Measurements from ENCODE around the gene CDC26. TPM values are rescaled to one million over a fixed set of nuclear protein-coding genes. Genes with fewer than 3 reads are reported as not detected.
"Not testable (repeated sequence)": the region's sequence is repeated elsewhere in the genome, so short reads cannot be mapped to it uniquely, and the experiment has no call there.

CDC26 gene
- 17.0 TPM for total RNA-seq

DNA sequence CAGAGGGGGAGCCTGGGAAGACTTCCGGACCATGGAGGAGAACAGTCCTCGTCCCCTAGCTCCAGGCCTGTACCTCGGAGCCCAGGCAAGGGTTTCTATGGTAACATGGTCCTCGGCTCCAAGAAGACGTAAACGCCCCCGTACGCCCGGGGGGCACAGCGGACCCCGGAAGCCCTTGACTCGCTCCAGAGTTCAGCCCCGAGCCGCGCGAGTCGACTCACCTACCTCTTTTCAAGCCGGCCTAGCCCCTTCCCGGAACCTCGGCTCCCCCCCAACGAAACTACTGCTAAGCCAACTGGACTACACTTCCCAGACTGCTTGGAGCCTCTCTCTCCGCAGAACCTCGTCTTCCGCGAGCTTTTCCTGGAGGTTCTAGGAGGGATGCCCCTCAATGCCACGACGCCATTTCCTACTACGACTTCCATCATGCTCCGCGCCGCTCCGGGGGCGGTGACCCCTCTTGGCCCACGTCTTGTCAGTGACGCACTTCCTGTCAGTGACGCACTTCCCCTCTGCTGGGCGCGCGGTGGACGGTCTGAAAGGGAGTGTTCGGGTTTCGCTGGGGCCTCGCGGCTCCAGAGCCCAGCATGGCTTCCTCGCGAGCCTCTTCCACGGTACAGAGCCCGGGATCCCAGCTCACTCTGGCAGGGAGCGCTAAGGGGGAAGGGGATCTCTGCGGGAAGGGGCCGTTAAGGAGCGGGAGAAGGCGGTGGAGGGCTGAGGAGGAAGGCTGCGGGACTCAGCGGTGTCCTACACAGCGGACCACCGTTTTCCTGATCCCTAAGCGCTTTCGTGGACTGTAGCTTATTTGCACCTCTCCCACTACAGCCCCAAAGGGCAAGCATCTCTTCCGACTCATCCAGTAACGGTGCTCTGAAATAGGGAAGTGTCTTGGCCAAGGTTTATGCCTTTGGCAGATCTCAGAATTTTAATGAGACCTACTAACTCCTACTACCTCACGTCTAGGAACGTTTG is at the start of gene CDC26, which contains the start of gene PRPF4:
Gene CDC26, minus strand, starts transcription at position 416 of the 975 bp plus-strand sequence. CDS start 3,065 bp downstream, outside the sequence.
Gene PRPF4, plus strand, starts transcription at position 502 of the 975 bp plus-strand sequence. Its CDS starts 86 bp downstream, at position 588.
- DNase-seq = peak; percentile 95

DNA sequence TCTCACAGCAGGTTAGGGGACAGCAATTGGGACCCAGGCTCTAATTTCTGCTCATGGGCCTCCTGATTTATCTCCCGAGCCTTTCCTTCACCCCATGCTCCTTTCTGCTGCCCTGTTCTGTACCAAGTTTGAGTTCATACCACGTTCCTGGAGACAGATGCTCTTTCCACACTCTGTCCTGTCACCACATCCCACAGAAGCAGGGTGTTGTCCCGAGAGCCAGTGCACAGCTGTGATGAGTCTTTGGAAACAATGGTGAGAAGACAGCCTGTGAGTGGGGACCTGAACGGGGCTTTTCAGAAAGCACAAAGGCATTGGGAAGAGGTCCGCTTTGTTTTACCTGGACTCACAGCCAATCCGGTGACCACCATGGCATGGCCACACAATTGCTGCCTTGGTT is 47.3 kb upstream of the CDC26 start:
- no peak for DNase-seq

DNA sequence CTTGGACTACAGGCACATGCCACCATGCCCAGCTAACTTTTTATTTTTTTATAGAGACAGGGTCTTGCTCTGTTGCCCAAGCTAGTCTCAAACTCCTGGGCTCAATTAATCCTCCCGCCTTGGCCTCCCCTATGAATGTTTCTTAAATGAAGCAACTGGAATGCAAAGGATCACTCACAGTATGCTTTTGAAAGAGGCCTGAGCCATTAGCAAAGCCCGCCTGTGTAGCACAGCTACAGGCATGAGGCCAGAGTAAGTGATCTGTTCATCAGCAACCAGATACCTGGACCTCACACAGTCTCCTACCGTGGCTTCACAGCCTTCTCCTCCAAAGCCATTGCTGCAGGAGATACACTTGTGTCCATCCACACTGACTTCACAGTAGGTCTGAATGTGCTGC is 44.7 kb upstream of the CDC26 start:
- DNase-seq = no peak

DNA sequence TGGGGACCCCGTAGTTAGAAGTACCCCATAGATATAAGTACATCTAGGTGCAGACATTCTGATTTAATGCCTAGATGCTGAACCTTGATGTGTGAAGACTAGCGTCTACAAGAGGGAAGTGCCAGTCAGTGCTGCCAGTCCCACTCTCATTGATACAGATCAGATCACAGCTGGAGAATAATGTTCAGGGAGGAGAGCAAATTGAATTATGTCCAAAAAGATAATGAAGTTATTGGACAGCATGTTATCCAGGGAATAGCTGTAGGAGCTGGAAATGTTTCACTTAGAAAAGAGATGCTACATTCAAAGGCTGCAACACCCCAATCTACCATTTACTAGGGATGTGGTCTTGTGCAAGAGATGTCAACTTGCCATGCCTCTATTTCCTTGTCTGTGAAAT is 43.7 kb upstream of the CDC26 start:
- no peak for DNase-seq

DNA sequence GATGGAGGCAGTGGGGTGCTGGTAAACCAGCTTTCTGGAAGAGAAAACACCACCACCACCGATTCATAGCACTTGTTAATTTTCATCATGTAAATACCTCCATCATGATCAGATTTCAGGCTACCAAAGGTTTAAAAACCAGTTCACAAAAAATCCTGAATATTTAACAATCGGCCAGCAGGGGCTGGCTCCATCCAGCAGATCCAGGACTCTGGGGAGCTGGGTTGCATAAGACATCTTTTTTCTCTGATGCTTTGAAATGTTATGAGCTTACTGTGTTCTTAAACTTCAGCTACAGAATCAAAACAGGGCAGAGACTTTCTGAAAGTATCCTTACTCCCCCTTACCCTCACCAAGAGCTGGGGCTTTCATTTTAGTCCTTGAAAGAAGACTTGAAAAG is 42.4 kb upstream of the CDC26 start:
- no peak for DNase-seq

DNA sequence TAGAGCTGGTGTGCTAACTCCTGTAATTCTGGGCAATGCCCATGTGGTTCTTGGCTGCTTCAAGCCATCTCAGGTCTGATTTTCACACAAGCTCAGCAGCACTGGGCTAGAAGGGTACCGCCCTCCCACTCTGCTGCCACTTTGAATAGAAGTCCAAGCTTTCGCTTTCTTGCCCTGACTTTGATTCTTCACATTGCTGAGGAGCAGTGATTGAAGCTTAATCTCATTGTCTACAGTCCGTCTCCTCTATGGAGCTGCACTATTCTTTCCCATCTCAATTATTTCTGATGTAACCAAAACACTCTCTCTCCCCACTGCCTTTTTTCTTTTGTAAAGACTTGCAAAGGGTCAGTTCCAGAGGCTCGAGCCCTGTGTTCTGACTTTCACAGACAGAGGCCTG is 40.7 kb upstream of the CDC26 start:
- DNase-seq = no peak

DNA sequence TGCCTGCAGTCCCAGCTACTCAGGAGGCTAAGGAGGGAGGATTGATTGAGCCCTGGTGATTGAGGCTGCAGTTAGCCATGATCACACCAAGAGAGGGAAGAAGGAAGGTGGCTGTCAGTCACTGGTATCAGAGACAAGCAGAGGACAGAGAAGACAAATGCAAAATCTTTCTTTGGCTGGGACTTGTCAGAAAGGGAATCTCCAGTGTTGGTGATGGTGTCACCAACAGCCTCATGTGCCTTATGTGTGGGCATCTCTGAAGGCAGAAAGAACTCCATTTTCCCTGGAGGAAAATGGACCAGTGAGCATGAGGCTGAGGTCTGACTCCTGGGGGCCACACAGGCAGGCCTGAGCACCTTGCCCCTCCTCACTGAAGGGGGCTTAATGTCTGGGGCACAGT is 39.9 kb upstream of the CDC26 start:
- DNase-seq = no peak

DNA sequence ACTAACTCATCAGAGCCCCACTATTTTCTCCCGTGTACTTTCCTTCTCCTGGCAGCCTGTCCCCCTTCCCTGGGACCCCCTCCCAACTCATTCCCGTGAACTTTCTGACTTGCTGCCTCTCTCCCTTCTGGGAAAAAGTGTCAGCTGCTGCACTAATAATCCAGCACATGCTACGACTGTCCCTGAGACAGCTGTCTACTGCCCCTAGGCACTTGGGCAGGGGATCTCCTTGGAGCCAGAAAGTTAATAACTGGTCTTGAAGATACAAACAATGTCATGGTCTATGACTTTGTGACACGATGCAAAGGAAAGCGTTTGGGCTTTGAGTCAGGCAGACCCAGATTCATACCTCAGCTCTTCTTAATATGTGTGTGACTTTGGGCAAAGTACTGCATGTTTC is 37.9 kb upstream of the CDC26 start:
- DNase-seq = no peak

DNA sequence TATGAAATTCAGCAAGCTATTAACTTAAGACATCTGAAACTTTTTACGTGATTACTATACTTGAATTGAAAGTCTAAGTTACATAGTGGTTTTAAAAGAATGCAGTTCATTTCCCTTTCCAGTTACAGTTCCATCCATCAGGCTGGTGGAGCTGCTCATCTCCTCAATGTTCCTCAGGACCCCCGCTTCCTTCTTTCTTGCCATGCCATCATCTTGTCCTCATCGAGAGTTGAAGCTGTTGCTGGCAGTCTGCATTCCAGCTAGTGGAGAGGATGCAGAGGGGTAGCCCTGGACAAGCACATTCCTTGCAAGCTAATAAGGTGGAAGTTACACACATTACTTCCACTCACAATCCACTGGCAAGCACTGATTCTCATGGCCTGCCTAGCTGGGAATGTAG is 36.6 kb upstream of the CDC26 start:
- no peak for DNase-seq

DNA sequence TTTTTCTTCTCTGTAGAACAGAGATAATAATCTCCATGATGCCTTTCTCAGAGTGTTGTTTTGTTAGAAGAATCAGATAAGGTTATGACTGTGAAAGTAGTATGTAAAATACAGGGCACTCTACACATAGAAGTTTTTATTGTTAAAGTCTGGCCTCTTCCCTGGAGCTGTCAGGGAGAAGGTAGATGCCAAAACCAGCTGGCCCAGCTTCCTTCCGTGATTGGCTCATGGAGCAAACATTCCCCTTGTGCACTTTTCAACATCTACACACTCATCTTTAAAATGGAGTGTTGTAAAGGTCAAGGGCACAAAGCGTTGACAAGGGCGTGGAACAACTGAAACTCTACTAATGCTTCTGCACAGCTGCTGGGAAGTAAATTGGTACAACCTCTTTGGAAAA is 35.2 kb upstream of the CDC26 start:
- DNase-seq = no peak

DNA sequence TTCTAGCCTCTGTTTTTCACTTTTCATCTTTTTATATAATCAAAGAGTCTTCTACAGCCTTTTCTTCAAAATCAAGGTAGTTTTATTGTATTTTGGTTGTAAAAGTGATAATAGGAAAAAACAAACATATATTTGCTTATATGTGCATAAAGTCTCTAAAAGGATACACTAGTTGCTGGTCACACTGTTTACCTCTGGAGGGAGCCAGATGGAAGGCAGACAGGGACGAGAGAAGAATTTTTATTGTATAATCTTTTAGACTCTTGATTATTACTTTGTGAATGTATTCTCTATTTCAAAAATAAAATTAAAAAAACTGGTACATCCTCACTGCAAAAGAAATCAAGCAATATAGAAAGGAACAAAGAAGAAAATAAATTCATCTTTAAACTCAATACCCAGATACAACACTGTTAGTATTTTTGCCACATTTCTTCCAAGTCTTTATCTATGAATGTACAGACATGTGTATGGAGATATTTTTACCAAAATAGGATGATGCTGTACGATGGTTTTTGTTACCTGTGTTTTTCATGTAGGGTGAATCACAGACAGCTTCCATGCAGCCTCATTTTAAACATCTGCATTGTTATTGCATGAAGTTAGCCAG is 33.9 kb upstream of the CDC26 start:
- no peak for DNase-seq

DNA sequence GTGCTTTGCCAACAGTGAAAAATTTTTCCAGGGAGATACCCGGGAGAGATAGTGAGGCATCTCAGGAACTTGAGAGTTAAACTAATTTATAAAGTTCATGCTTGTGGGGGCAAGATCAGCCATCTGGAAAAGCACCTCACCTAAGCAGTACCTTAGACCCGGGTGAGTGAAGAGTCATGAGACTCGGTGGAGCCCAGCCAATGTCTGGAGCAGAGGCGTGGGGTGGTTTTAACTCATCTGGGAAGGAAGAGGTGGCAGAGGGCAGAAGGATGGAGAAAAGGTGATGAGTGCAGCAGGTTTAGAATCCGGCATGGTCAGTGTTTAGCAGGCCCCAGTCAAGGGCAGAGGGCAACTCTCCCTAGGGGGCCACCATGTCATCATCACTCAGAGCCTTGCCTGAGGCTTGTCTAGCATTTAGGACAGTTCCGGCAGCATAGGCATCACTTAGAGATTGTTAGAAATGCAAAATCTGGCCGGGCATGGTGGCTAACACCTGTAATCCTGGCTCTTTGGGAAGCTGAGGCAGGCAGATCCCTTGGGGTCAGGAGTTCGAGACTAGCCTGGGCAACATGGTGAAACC is 32.1 kb upstream of the CDC26 start:
- no peak for DNase-seq

DNA sequence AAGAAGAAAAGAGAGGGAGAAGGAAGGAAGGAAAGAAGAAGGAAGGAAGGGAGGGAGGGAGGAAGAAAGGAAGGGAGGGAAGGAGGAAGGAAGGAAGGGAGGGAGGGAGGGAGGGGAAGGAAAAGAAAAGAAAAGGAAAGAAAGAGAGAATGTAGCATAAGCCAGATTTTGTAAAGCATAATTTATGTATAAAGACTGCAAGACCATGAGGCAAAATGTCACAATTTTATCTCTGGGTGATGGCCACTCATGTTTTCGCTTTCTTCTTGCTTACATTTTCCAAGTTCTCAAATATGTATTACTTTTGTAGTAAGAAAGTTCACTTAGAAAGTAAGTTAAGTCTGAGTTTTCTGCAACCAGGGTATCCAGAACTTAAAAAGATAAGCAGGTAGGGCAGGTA is 31.2 kb upstream of the CDC26 start:
- DNase-seq = no peak

DNA sequence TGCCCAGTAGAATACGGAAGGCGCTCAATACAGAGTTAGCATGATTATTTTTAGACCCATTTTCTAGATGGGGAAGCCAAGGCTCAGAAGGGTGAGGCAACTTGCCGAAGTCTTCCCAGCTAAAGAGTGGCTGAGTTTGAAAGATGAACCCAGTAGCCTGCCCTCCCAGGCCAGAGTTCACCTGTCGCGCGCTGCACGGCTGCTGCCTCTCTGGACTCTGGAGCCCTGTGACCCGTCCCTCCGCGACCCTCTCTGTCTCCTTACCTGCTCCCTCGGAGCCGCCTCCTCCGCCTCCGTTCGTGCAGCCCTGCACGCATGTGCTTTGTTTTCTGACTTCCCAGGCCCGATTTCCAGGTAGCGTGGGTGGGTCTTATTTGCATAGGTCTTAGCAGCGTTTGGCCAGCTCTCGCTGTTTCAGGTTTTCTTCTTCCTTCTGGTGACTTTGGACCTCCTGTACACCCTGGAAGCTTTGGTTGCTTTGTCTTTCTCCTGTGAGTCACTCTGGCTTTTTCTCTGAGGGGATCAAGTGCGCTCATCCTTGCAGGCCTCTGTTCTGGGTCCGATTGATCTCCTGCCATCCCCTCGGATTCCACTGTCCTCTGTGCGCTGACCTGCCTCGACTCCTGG is 27.5 kb upstream of the CDC26 start, which contains the start of gene RNF183:
Gene RNF183, minus strand, starts transcription at position 585 of the 627 bp plus-strand sequence. CDS start 5,192 bp downstream, outside the sequence.
- no peak for DNase-seq

DNA sequence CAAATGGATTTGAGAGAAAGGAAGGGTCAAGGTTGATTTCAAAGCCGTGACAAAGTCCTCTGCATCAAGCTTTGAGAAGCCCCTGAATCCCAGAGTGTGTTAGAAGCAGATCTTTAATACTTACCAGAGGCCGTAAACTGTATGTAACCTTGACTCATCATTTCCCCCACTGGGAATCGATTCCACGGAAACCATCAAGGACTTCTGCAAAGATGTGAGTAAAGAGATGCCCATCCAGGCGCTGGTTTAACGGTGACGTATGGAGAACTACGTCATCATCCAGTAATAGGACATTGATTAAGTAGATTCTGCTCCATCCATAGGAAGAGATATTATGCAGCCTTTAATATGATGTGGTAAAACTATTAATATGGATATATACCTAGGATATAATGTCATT is 26.2 kb upstream of the CDC26 start:
- no peak for DNase-seq

DNA sequence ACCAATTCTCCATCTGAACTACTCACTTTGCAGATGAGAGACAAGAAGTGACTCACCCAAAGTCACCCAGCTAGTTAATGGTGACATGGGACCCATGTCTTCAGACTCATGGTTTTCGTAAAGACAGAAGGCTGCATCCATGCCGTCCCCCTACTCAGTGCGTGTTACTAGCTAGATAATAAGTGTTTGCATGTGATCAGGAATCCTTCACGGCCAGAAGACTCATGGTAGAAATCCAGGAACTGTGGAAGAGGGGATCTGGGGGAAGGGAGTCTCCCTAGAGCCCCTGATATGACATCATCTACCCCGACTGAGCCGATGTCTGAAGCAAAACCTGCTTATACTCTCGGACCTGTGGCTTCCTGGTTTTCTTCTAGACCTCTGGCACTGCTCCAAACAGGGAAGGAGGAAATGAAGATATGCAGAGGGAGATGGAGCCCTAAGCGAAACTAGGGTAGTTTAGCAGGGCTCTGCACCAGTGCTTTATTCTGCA is 24.5 kb upstream of the CDC26 start:
- DNase-seq = no peak

DNA sequence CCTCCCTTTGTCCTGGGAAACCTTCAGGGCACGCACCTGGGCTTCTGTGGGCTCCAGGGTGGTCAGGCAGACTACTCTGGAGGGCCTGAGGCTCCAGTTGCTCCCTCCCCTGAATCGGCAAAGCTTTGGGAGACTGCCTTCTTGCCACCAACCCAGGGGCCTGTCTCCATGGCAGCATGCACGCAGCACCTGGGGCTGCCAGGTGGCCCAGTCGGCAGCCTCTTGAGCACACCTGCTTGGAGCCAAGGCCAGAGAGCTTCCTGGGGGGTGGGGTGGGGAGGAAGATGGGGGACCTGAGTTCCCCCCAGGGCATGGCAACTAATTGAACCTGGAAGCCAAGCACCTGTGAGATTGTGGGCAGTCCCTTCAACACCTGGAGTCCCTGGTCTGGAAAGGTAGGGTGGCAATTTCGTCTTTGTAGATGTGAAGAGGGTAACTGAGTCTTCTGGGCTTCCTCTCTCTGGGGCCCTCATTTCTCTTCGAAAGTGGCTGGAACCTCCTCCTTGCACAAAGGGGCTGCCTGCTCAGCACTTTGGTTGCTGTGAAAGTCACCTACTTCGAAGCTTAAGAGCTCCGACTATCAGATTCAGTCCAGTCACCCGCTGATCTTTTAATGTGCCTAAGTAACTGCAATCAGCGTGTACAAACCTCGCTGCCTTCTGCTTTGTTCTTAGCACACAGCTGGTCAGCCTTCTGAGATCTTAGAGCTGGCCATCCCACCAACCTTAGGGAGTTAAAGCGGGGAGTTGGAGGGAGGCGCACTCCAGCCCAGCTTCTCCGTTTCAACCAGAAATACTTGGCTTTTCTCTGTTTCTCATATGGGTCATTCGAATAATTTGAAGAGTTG is 23.8 kb upstream of the CDC26 start:
- DNase-seq = no peak

DNA sequence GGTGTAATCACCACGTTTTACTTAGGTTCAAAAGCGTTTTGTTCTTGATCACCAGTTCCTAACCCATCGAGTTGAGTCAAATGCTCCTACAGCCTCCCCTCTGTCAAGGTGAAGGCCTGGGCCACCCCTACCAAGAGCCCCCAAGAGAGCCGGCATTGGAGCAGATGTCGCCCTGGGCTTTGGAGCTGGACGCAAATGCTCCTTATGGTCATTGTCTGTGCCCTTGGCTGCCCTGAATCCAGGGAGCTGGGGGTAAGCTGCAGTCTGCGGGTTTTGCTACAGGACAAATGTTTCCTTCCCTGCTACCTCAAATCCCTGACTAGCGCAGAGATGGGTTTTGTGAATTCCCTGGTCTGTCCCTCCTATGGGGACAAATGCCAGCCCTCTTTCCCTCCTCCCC is 22.9 kb upstream of the CDC26 start:
- no peak for DNase-seq

DNA sequence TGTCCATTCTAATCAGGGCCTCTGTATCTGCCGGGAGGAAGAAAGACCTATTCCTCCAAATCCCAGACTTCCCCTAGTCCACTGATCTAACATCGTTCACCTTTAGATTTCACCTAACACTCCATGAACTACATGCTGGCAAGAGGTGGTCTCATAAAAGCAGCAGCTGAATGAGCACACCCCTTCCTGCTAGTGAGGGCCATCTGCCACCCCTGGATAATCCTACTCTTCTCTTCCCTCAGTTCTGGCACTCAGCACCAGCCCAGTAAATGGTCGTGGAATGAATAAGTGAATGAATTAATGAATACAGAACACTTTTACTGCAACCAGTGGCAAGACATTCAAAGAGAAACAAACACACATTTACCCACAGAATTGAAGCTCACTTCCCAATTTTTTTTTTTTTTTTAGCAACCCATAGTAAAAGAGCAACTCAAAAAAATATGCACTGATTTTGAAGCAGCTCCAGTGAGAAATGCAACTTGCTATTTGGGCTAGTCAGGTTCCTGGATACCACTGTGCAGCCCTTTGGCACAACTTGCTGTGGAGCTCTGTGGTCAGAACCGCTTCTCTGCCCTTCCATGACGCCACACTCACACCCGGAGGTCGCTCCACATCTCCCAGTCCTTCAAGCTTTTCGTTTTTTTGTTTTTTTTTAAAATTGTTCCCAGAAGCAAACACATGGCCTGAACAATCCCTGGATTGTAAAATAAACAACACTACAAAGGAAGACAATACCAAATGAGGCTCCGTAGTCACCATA is 21.6 kb upstream of the CDC26 start:
- DNase-seq = no peak

DNA sequence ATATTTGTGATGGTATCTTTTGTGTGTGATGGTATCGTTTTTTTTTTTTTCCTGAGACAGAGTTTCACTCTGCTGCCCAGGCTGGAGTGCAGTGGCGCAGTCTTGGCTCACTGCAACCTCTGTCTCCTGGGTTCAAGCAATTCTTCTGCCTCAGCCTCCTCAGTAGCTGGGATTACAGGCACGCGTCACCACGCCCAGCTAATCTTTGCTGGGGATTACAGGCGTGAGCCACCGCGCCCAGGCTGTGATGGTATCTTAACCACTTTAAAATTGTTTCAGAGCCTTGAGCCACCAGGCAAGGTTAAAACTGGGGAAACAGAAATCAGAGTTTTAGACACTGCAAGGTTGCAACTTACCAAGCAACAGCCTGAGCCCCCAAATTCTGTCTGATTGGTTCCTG is 20.9 kb upstream of the CDC26 start:
- DNase-seq = not testable (repeated sequence)

Data from occipital lobe (tissue), 2 donors.